Measurements from ENCODE around the gene GPRC6A.

GRCh38 chr6:116859264-116859663 lies 30.4 kb upstream of the GPRC6A start:
- no peak for TF ChIP-seq GATA2 (IDR thresholded peaks at IDR 0.05; ENCODE audit: low read depth, low read length)
- no peak for TF ChIP-seq GATA3 (IDR thresholded peaks at IDR 0.05; ENCODE audit: low read depth, low read length)
